Endodermal cell (in vitro differentiated cells): ENCODE results near the gene PDGFRB. TPM values are rescaled to one million over a fixed set of nuclear protein-coding genes. Genes with fewer than 3 reads are reported as not detected.

Experiments
- DNase-seq: peaks from one replicate; pipeline ENCODE4 v3.0.0-alpha.2; 2017
- H3K27ac ChIP-seq: 2 replicates; pipeline ENCODE4 v1.5.1; 2013; ENCODE audit warnings: mild to moderate bottlenecking, low read depth, low read length, moderate library complexity
- H3K27me3 ChIP-seq: 2 replicates; pipeline ENCODE4 v1.6.1; 2013; ENCODE audit warnings: mild to moderate bottlenecking, low read length, moderate library complexity; ENCODE audit not compliant: insufficient read depth, control insufficient read depth, poor library complexity, severe bottlenecking
- H3K36me3 ChIP-seq: 2 replicates; pipeline ENCODE4 v1.7.0; 2013; ENCODE audit warnings: mild to moderate bottlenecking, low read length, moderate library complexity; ENCODE audit not compliant: control insufficient read depth, insufficient read depth
- H3K4me1 ChIP-seq: one replicate; pipeline ENCODE4 v1.7.0; 2013; ENCODE audit warnings: low read length; ENCODE audit not compliant: control insufficient read depth, insufficient read depth
- H3K4me3 ChIP-seq: 2 replicates; pipeline ENCODE4 v1.5.1; 2013; ENCODE audit warnings: mild to moderate bottlenecking, low read length, moderate library complexity
- H3K9ac ChIP-seq: 2 replicates; pipeline ENCODE4 v1.6.1; 2013; ENCODE audit warnings: mild to moderate bottlenecking, low read length, moderate library complexity; ENCODE audit not compliant: poor library complexity, severe bottlenecking; ENCODE audit errors: extremely low read depth
- H3K9me3 ChIP-seq: 2 replicates; pipeline ENCODE4 v1.6.1; 2013; ENCODE audit warnings: mild to moderate bottlenecking, low read length, moderate library complexity; ENCODE audit not compliant: control insufficient read depth
- H3K27ac Mint-ChIP-seq: 2 replicates; pipeline ENCODE4 v1.8.0; 2020; ENCODE audit warnings: mixed read lengths
- H3K27me3 Mint-ChIP-seq: 2 replicates; pipeline ENCODE4 v1.8.0; 2021; ENCODE audit warnings: mild to moderate bottlenecking, mixed read lengths; ENCODE audit not compliant: insufficient read depth
- H3K36me3 Mint-ChIP-seq: 2 replicates; pipeline ENCODE4 v1.8.0; 2020; ENCODE audit warnings: low read depth, mixed read lengths
- H3K4me1 Mint-ChIP-seq: 2 replicates; pipeline ENCODE4 v1.8.0; 2020; ENCODE audit warnings: mixed read lengths
- H3K4me3 Mint-ChIP-seq: 2 replicates; pipeline ENCODE4 v1.8.0; 2020; ENCODE audit warnings: mild to moderate bottlenecking, moderate library complexity, mixed read lengths
- H3K9me3 Mint-ChIP-seq: 2 replicates; pipeline ENCODE4 v1.8.0; 2020; ENCODE audit warnings: mild to moderate bottlenecking, mixed read lengths
- whole genome bisulfite sequencing, 2 experiments: methylation state at CpG; one replicate each; pipeline versions ENCODE4 v1.1.5 to v1.1.7; 2013; ENCODE audit warnings: missing lambda C conversion rate in 2 of 2, mixed read lengths in 1 of 2; ENCODE audit not compliant: insufficient coverage in 1 of 2, insufficient read length in 1 of 2; 5-methylcytosine and 5-hydroxymethylcytosine counted together
- total RNA-seq, 2 donors: library from RNA; stranded (reverse); fragmentation: NEBNext Ultra II Directional in 1 of 2; extraction: Animal tissue kit (Norgen Biotek cat#: 25700) in 1 of 2; gene quantifications; 2 replicates in 1 of 2; 3 replicates in 1 of 2; pipeline ENCODE4 v1.2.1, GENCODE V29; 2021
- TF ChIP-seq, protein P1 (sequence below): fragments of 200-600 bp; sonication (generic); conservative IDR thresholded peaks from 2 replicates; pipeline ENCODE4 v1.5.0; 2021; ENCODE audit warnings: antibody characterized with exemption, mild to moderate bottlenecking

The PDGFRB gene
- total RNA-seq, 2 donors from 2014 or later: 4.1 to 6.5 TPM

DNA sequence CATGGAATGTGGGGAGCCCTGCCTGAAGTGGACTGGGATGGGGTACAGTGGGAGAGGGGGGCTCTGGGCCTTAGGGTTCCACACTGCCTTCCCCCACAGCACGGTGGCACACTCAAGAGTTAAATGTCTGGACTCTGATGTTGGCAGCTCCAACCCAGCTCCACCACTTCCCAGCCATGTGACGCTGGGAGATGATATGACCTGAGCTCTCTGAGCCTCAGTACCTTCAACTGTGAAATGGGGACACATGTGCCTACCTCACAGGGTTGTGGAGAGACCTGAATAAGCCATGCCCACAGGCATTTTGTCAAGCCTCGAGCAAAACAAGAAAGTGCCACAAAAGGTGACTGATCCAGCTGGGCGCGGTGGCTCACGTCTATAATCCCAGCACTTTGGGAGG is 3.4 kb upstream of the PDGFRB start:
- H3K4me1 ChIP-seq: peaks cover 3% of the 10 kb centered on the region
- Mint-ChIP-seq H3K36me3 (no peaks in the 10 kb centered on the region), H3K27ac (no peak overlapping the region), H3K4me1 (peaks cover 29% of the 10 kb centered on the region), H3K4me3 (no peak overlapping the region), H3K9me3 (no peaks in the 10 kb centered on the region), H3K27me3 (peaks cover 34% of the 10 kb centered on the region)
- WGBS, 2 experiments: 95 to 98% methylated on average over 6 of the region's 6 CpGs
- H3K9ac ChIP-seq: no peak overlapping the region
- TF ChIP-seq, protein P1, sequence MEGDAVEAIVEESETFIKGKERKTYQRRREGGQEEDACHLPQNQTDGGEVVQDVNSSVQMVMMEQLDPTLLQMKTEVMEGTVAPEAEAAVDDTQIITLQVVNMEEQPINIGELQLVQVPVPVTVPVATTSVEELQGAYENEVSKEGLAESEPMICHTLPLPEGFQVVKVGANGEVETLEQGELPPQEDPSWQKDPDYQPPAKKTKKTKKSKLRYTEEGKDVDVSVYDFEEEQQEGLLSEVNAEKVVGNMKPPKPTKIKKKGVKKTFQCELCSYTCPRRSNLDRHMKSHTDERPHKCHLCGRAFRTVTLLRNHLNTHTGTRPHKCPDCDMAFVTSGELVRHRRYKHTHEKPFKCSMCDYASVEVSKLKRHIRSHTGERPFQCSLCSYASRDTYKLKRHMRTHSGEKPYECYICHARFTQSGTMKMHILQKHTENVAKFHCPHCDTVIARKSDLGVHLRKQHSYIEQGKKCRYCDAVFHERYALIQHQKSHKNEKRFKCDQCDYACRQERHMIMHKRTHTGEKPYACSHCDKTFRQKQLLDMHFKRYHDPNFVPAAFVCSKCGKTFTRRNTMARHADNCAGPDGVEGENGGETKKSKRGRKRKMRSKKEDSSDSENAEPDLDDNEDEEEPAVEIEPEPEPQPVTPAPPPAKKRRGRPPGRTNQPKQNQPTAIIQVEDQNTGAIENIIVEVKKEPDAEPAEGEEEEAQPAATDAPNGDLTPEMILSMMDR: no peak
- no peaks in the 10 kb centered on the region for H3K9me3 ChIP-seq
- no peaks in the 10 kb centered on the region for H3K27me3 ChIP-seq
- H3K4me3 ChIP-seq: no peak overlapping the region
- H3K36me3 ChIP-seq: no peaks in the 10 kb centered on the region
- no peak overlapping the region for H3K27ac ChIP-seq
- no peak for DNase-seq

DNA sequence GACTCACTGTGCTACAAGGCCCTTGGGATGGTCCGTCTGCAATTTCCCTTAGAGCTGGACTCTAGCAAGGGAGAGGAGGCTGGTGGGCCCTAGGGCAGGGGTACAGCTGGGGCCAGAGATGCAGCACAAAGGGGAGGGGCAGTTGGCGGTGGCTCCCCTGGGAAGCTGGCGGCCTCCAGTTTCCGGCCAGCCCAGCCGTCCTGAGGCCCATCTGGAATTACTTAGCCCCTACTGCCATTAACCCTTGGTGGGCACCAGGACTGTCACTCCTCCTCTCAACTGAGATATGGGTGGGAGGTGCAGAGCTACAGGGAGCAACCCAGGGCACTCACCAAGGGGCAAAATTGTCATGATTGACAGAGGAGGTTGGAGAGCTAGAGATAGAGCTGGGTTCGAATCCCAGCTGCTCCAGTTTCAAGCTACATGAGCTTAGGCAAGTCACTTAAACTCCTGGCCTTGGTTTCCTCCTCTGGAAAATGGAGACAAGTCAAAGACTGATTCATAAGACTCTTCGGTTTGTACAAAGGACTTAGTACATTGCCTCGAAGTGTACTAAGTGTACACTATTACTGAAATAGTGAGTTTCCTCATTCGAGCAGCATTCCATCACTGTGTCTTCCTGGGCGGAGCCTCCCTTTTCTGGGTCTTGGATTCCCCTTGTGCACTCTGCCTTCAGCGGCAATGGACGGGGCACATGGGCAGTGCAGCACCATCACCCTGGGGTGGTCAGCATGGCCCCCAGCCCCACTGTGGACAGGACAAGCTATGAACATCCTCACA is 2.7 kb upstream of the PDGFRB start:
- Histone ChIP-seq H3K4me3 (no peak overlapping the region), H3K36me3 (no peaks in the 10 kb centered on the region), H3K27ac (no peak overlapping the region), H3K27me3 (no peaks in the 10 kb centered on the region), H3K9ac (no peak overlapping the region), H3K4me1 (peaks cover 5% of the 10 kb centered on the region), H3K9me3 (no peaks in the 10 kb centered on the region)
- Mint-ChIP-seq H3K9me3 (no peaks in the 10 kb centered on the region), H3K36me3 (no peaks in the 10 kb centered on the region), H3K27me3 (peaks cover 30% of the 10 kb centered on the region), H3K27ac (no peak overlapping the region), H3K4me1 (peaks cover 30% of the 10 kb centered on the region), H3K4me3 (no peak overlapping the region)
- 89 to 91% methylated on average over 6 to 12 of the region's 12 CpGs for WGBS, 2 experiments
- no peak for DNase-seq
- TF ChIP-seq, protein P1: no peak

DNA sequence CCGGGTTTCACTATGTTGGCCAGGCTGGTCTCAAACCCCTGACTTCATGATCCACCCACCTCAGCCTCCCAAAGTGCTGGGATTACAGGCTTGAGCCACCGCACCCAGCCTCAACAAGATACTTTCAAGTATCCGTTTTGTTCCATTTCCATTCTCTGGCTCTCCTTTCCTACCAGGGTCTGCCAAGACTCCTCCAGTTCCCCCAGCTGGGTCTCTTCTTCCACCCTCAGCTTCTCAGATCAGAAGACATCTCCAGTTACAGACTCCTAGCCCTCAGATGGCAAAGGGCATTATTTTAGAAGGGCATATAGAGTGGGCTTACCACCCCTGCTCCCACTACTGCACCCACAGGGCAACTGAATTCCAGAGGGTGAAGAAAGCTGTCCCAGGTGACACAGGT is 1.5 kb upstream of the PDGFRB start:
- Histone ChIP-seq H3K9me3 (no peaks in the 10 kb centered on the region), H3K4me3 (no peak overlapping the region), H3K27ac (no peak overlapping the region), H3K9ac (no peak overlapping the region), H3K4me1 (peaks cover 5% of the 10 kb centered on the region), H3K27me3 (no peaks in the 10 kb centered on the region), H3K36me3 (no peaks in the 10 kb centered on the region)
- peaks cover 30% of the 10 kb centered on the region for H3K27me3 Mint-ChIP-seq
- TF ChIP-seq, protein P1: no peak
- no peaks in the 10 kb centered on the region for H3K9me3 Mint-ChIP-seq
- no peaks in the 10 kb centered on the region for H3K36me3 Mint-ChIP-seq
- no peak overlapping the region for H3K4me3 Mint-ChIP-seq
- H3K4me1 Mint-ChIP-seq: peaks cover 33% of the 10 kb centered on the region
- H3K27ac Mint-ChIP-seq: no peak overlapping the region
- 93 to 100% methylated on average over 2 to 3 of the region's 3 CpGs for WGBS, 2 experiments
- DNase-seq: no peak
